WTC11 (cell line): ENCODE measurements around the gene PIAS3. TPM values are rescaled to one million over a fixed set of nuclear protein-coding genes. Genes with fewer than 3 reads are reported as not detected.
A peak's percentile ranks its signal among the peaks of the same experiment; 100 is the strongest.

Source experiments
- ATAC-seq: fragments of 200-7000 bp; cut with Tn5 transposase; 2 replicates; pipeline ENCODE4 v1.10.0; 2021; ENCODE audit warnings: mild to moderate bottlenecking, moderate library complexity
- CTCF ChIA-PET: fragments of 300-600 bp; sonication (Branson Sonifier 250); formaldehyde crosslinking; loops from one replicate; lab custom pipeline; 2021; ENCODE audit warnings: antibody characterized with exemption; lab: Charles Lee
- POLR2A ChIA-PET: fragments of 350-600 bp; sonication (Branson Sonifier 250); formaldehyde crosslinking; loops from one replicate; lab custom pipeline; 2021; ENCODE audit warnings: antibody characterized with exemption; lab: Charles Lee
- DNase-seq: peaks from one replicate; pipeline ENCODE4 v3.0.0; 2021; ENCODE audit warnings: low spot score
- H3K27ac Mint-ChIP-seq: 2 replicates; pipeline ENCODE4 v1.8.0; 2021; ENCODE audit warnings: mixed read lengths
- H3K27me3 Mint-ChIP-seq: 2 replicates; pipeline ENCODE4 v1.8.0; 2021; ENCODE audit warnings: low read depth, mild to moderate bottlenecking, moderate library complexity, mixed read lengths
- H3K36me3 Mint-ChIP-seq: 2 replicates; pipeline ENCODE4 v1.8.0; 2021; ENCODE audit warnings: mixed read lengths
- H3K4me1 Mint-ChIP-seq: 2 replicates; pipeline ENCODE4 v1.8.0; 2022; ENCODE audit warnings: mixed read lengths
- H3K4me3 Mint-ChIP-seq: 2 replicates; pipeline ENCODE4 v1.8.0; 2021; ENCODE audit warnings: mild to moderate bottlenecking, moderate library complexity, mixed read lengths
- H3K9me3 Mint-ChIP-seq: 2 replicates; pipeline ENCODE4 v1.8.0; 2021; ENCODE audit warnings: mixed read lengths
- JUN ChIP-seq: sonication (generic); formaldehyde crosslinking; IDR thresholded peaks from 2 replicates; pipeline ENCODE4 v1.8.0; 2023; ENCODE audit warnings: mild to moderate bottlenecking, missing genetic modification reagents
- NFATC4 ChIP-seq: fragments of 250-450 bp; sonication (Bioruptor Pico); IDR thresholded peaks from 2 replicates; pipeline ENCODE4 v1.9.0; 2021; ENCODE audit warnings: mild to moderate bottlenecking
- SP1 ChIP-seq: sonication (generic); formaldehyde crosslinking; conservative IDR thresholded peaks from 2 replicates; pipeline ENCODE4 v1.8.1; 2022; ENCODE audit warnings: missing genetic modification reagents
- TCF7 ChIP-seq: sonication (generic); formaldehyde crosslinking; IDR thresholded peaks from 2 replicates; pipeline ENCODE4 v1.8.0; 2022; ENCODE audit warnings: mild to moderate bottlenecking, low read depth, missing genetic modification reagents, moderate library complexity
- ZBTB21 ChIP-seq: sonication (generic); formaldehyde crosslinking; IDR thresholded peaks from 2 replicates; pipeline ENCODE4 v1.8.1; 2023; ENCODE audit warnings: mild to moderate bottlenecking, missing genetic modification reagents, borderline replicate concordance
- ZNF138 ChIP-seq: sonication (generic); formaldehyde crosslinking; conservative IDR thresholded peaks from 2 replicates; pipeline ENCODE4 v1.8.1; 2022; ENCODE audit warnings: mild to moderate bottlenecking, moderate library complexity, missing genetic modification reagents
- ZNF219 ChIP-seq: sonication (generic); formaldehyde crosslinking; IDR thresholded peaks from 2 replicates; pipeline ENCODE4 v1.8.0; 2023; ENCODE audit warnings: missing genetic modification reagents, mild to moderate bottlenecking, borderline replicate concordance
- ZNF317 ChIP-seq: sonication (generic); formaldehyde crosslinking; IDR thresholded peaks from 2 replicates; pipeline ENCODE4 v1.8.1; 2023; ENCODE audit warnings: low read depth, mild to moderate bottlenecking, moderate library complexity, missing genetic modification reagents, borderline replicate concordance
- ZNF396 ChIP-seq: fragments of 250-450 bp; sonication (Bioruptor Pico); IDR thresholded peaks from 2 replicates; pipeline ENCODE4 v1.8.0; 2021; ENCODE audit warnings: mild to moderate bottlenecking, moderate library complexity, borderline replicate concordance
- total RNA-seq: library from RNA; stranded (reverse); gene quantifications from 3 replicates; pipeline ENCODE4 v1.2.3, GENCODE V29; 2021
- TF ChIP-seq, protein P1 (sequence below): fragments of 250-450 bp; sonication (Bioruptor Pico); IDR thresholded peaks from 2 replicates; pipeline ENCODE4 v1.9.0; 2021; ENCODE audit warnings: mild to moderate bottlenecking, borderline replicate concordance
- TF ChIP-seq, protein P2 (sequence below): sonication (generic); formaldehyde crosslinking; IDR thresholded peaks from 2 replicates; pipeline ENCODE4 v1.8.1; 2023; ENCODE audit warnings: mild to moderate bottlenecking, missing genetic modification reagents, borderline replicate concordance
- TF ChIP-seq, protein P3 (sequence below): sonication (generic); formaldehyde crosslinking; IDR thresholded peaks from 2 replicates; pipeline ENCODE4 v1.8.1; 2022; ENCODE audit warnings: mild to moderate bottlenecking, moderate library complexity, missing genetic modification reagents
- TF ChIP-seq, protein P4 (sequence below): sonication (generic); formaldehyde crosslinking; IDR thresholded peaks from 2 replicates; pipeline ENCODE4 v1.8.1; 2023; ENCODE audit warnings: mild to moderate bottlenecking, missing genetic modification reagents, moderate library complexity
- TF ChIP-seq, protein P5 (sequence below): sonication (generic); formaldehyde crosslinking; IDR thresholded peaks from 2 replicates; pipeline ENCODE4 v1.8.0; 2022; ENCODE audit warnings: mild to moderate bottlenecking, missing genetic modification reagents
- TF ChIP-seq, protein P6 (sequence below): sonication (generic); formaldehyde crosslinking; IDR thresholded peaks from 2 replicates; pipeline ENCODE4 v1.8.1; 2023; ENCODE audit warnings: mild to moderate bottlenecking, moderate library complexity, missing genetic modification reagents

Gene PIAS3
- total RNA-seq, 1 experiment from 2014 or later, result 44.9 TPM

DNA sequence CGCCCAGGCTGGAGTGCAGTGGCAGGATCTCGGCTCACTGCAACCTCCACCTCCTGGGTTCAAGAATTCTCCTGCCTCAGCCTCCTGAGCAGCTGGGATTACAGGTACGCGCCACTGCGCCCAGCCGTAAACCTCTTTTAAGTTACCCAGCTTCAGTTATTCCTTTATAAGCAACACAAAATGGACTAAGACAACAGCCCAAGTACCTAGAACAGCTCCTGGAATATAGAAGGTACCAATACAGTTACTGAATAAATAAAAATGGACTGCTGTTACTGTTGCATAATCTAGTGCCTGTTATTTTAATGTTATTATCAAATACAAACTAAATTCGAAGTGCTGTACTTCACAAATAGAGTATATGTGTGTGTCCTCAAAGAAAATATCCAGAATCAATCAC is 52.0 kb downstream of the PIAS3 start (continued):
- TF ChIP-seq, protein P1, sequence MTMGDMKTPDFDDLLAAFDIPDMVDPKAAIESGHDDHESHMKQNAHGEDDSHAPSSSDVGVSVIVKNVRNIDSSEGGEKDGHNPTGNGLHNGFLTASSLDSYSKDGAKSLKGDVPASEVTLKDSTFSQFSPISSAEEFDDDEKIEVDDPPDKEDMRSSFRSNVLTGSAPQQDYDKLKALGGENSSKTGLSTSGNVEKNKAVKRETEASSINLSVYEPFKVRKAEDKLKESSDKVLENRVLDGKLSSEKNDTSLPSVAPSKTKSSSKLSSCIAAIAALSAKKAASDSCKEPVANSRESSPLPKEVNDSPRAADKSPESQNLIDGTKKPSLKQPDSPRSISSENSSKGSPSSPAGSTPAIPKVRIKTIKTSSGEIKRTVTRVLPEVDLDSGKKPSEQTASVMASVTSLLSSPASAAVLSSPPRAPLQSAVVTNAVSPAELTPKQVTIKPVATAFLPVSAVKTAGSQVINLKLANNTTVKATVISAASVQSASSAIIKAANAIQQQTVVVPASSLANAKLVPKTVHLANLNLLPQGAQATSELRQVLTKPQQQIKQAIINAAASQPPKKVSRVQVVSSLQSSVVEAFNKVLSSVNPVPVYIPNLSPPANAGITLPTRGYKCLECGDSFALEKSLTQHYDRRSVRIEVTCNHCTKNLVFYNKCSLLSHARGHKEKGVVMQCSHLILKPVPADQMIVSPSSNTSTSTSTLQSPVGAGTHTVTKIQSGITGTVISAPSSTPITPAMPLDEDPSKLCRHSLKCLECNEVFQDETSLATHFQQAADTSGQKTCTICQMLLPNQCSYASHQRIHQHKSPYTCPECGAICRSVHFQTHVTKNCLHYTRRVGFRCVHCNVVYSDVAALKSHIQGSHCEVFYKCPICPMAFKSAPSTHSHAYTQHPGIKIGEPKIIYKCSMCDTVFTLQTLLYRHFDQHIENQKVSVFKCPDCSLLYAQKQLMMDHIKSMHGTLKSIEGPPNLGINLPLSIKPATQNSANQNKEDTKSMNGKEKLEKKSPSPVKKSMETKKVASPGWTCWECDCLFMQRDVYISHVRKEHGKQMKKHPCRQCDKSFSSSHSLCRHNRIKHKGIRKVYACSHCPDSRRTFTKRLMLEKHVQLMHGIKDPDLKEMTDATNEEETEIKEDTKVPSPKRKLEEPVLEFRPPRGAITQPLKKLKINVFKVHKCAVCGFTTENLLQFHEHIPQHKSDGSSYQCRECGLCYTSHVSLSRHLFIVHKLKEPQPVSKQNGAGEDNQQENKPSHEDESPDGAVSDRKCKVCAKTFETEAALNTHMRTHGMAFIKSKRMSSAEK (CRISPR knock-in tag), result no peak

DNA sequence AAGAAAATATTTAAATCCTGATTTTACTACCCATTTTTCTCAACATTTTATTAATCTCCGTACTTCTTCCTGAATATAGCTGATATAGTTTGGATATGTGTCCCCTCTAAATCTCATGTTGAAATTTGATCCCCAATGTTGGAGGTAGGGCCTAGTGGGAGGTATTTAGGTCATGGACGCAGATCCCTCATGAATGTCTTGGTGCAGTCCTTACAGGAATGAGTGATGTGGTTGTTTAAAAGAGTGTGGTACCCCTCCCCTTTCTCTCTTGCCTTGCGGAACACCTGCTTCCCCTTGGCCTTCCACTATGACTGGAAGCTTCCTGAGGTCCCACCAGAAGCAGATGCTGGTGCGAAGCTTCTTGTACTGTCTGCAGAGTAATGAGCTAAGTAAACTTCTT is 52.5 kb downstream of the PIAS3 start:
- Mint-ChIP-seq H3K27ac (peak overlapping the region; percentile 87; the same call in 1 of the 2 replicates), H3K9me3 (no peaks in the 10 kb centered on the region), H3K36me3 (no peaks in the 10 kb centered on the region), H3K4me3 (no peak overlapping the region), H3K27me3 (no peaks in the 10 kb centered on the region), H3K4me1 (peaks cover 30% of the 10 kb centered on the region)
- ChIA-PET CTCF (interaction anchor here (2.2 kb wide), 1 partner anchor 39 kb away, joined by 10 read pairs; the partner anchor contains the start of gene NUDT17), POLR2A (no interaction called here)
- DNase-seq (no peak), ATAC-seq (no peak)
- TF ChIP-seq, protein P2, sequence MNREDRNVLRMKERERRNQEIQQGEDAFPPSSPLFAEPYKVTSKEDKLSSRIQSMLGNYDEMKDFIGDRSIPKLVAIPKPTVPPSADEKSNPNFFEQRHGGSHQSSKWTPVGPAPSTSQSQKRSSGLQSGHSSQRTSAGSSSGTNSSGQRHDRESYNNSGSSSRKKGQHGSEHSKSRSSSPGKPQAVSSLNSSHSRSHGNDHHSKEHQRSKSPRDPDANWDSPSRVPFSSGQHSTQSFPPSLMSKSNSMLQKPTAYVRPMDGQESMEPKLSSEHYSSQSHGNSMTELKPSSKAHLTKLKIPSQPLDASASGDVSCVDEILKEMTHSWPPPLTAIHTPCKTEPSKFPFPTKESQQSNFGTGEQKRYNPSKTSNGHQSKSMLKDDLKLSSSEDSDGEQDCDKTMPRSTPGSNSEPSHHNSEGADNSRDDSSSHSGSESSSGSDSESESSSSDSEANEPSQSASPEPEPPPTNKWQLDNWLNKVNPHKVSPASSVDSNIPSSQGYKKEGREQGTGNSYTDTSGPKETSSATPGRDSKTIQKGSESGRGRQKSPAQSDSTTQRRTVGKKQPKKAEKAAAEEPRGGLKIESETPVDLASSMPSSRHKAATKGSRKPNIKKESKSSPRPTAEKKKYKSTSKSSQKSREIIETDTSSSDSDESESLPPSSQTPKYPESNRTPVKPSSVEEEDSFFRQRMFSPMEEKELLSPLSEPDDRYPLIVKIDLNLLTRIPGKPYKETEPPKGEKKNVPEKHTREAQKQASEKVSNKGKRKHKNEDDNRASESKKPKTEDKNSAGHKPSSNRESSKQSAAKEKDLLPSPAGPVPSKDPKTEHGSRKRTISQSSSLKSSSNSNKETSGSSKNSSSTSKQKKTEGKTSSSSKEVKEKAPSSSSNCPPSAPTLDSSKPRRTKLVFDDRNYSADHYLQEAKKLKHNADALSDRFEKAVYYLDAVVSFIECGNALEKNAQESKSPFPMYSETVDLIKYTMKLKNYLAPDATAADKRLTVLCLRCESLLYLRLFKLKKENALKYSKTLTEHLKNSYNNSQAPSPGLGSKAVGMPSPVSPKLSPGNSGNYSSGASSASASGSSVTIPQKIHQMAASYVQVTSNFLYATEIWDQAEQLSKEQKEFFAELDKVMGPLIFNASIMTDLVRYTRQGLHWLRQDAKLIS (CRISPR knock-in tag), result no peak
- no peak for TF ChIP-seq SP1

DNA sequence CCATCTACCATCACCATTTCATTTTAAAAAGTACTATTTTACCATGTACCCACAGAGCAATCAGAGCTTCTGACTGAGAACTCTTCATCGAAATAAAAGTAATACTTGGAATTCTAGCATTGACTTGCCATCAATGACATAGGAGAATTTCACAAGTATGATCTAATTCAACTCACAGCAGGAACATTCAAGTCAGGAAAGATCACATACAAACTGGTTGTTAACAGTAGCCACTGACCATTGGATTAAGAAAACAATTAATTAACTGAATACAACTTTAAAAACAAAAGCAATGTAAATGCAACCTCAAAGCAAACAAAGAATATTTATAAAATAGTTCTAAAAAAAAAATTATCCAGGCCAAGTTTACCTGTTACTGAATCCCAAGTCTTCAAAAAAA is 53.8 kb downstream of the PIAS3 start:
- H3K4me1 Mint-ChIP-seq, result peaks cover 34% of the 10 kb centered on the region
- DNase-seq (no peak), ATAC-seq (no peak)
- H3K4me3 Mint-ChIP-seq, result no peak overlapping the region
- no peaks in the 10 kb centered on the region for H3K9me3 Mint-ChIP-seq
- H3K27ac Mint-ChIP-seq, result peak overlapping the region; percentile 85
- ChIA-PET POLR2A (no interaction called here), CTCF (interaction anchor here (2.2 kb wide), 1 partner anchor 41 kb away, joined by 10 read pairs; the partner anchor contains the start of gene NUDT17)
- no peaks in the 10 kb centered on the region; the same call in 1 of the 2 replicates for H3K27me3 Mint-ChIP-seq
- no peaks in the 10 kb centered on the region for H3K36me3 Mint-ChIP-seq
- TF ChIP-seq, protein P3, sequence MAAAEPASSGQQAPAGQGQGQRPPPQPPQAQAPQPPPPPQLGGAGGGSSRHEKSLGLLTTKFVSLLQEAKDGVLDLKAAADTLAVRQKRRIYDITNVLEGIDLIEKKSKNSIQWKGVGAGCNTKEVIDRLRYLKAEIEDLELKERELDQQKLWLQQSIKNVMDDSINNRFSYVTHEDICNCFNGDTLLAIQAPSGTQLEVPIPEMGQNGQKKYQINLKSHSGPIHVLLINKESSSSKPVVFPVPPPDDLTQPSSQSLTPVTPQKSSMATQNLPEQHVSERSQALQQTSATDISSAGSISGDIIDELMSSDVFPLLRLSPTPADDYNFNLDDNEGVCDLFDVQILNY (CRISPR knock-in tag), result no peak
- TF ChIP-seq JUN (CRISPR knock-in tag) (no peak), ZNF317 (CRISPR knock-in tag) (no peak), ZNF219 (CRISPR knock-in tag) (no peak), SP1 (no peak), NFATC4 (CRISPR knock-in tag) (no peak), ZNF138 (CRISPR knock-in tag) (no peak), ZNF396 (no peak), TCF7 (CRISPR knock-in tag) (no peak), ZBTB21 (CRISPR knock-in tag) (no peak)
- TF ChIP-seq, protein P4, sequence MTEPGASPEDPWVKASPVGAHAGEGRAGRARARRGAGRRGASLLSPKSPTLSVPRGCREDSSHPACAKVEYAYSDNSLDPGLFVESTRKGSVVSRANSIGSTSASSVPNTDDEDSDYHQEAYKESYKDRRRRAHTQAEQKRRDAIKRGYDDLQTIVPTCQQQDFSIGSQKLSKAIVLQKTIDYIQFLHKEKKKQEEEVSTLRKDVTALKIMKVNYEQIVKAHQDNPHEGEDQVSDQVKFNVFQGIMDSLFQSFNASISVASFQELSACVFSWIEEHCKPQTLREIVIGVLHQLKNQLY (CRISPR knock-in tag), result no peak
- TF ChIP-seq, protein P5, sequence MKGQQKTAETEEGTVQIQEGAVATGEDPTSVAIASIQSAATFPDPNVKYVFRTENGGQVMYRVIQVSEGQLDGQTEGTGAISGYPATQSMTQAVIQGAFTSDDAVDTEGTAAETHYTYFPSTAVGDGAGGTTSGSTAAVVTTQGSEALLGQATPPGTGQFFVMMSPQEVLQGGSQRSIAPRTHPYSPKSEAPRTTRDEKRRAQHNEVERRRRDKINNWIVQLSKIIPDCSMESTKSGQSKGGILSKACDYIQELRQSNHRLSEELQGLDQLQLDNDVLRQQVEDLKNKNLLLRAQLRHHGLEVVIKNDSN (CRISPR knock-in tag), result no peak
- TF ChIP-seq, protein P6, sequence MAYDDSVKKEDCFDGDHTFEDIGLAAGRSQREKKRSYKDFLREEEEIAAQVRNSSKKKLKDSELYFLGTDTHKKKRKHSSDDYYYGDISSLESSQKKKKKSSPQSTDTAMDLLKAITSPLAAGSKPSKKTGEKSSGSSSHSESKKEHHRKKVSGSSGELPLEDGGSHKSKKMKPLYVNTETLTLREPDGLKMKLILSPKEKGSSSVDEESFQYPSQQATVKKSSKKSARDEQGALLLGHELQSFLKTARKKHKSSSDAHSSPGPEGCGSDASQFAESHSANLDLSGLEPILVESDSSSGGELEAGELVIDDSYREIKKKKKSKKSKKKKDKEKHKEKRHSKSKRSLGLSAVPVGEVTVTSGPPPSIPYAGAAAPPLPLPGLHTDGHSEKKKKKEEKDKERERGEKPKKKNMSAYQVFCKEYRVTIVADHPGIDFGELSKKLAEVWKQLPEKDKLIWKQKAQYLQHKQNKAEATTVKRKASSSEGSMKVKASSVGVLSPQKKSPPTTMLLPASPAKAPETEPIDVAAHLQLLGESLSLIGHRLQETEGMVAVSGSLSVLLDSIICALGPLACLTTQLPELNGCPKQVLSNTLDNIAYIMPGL (CRISPR knock-in tag), result no peak
- TF ChIP-seq, protein P1 (CRISPR knock-in tag), result no peak
